ENCODE measurements around the gene RNF144A.
"Not testable (repeated sequence)": the region's sequence is repeated elsewhere in the genome, so short reads cannot be mapped to it uniquely, and the experiment has no call there.

Gene RNF144A

GRCh38 chr2:6885551-6885950 is 31.7 kb upstream of the RNF144A start:
- no peaks in the 10 kb centered on the region for H3K27me3 ChIP-seq (ENCODE audit: control insufficient read depth, insufficient read depth, low read length)
- H3K4me3 ChIP-seq (ENCODE audit: low read length) = no peak overlapping the region
- H3K36me3 ChIP-seq (ENCODE audit: control insufficient read depth, insufficient read depth, low read length) = no peaks in the 10 kb centered on the region
- H3K9me3 ChIP-seq (ENCODE audit: control insufficient read depth, low read length) = no peaks in the 10 kb centered on the region
- no peak overlapping the region for H3K9ac ChIP-seq (ENCODE audit: low read length)
- no peaks in the 10 kb centered on the region for H3K4me1 ChIP-seq (ENCODE audit: control insufficient read depth, insufficient read depth, low read length)

- Histone ChIP-seq H3K27me3 (ENCODE audit: control insufficient read depth, insufficient read depth, low read length) (no peaks in the 10 kb centered on the region), H3K4me3 (ENCODE audit: low read length) (no peak overlapping the region), H3K36me3 (ENCODE audit: control insufficient read depth, insufficient read depth, low read length) (no peaks in the 10 kb centered on the region), H3K9ac (ENCODE audit: low read length) (no peak overlapping the region), H3K4me1 (ENCODE audit: control insufficient read depth, insufficient read depth, low read length) (no peaks in the 10 kb centered on the region), H3K9me3 (ENCODE audit: control insufficient read depth, low read length) (no peaks in the 10 kb centered on the region)
These were observed 31.2 kb upstream of the RNF144A start for GRCh38 chr2:6885968-6886367.

- Histone ChIP-seq H3K36me3 (ENCODE audit: control insufficient read depth, insufficient read depth, low read length) (no peaks in the 10 kb centered on the region), H3K9me3 (ENCODE audit: control insufficient read depth, low read length) (no peaks in the 10 kb centered on the region), H3K4me1 (ENCODE audit: control insufficient read depth, insufficient read depth, low read length) (no peaks in the 10 kb centered on the region), H3K4me3 (ENCODE audit: low read length) (no peak overlapping the region), H3K9ac (ENCODE audit: low read length) (no peak overlapping the region), H3K27me3 (ENCODE audit: control insufficient read depth, insufficient read depth, low read length) (no peaks in the 10 kb centered on the region)
These were observed 29.4 kb upstream of the RNF144A start for GRCh38 chr2:6887751-6888192.

- Histone ChIP-seq H3K4me1 (ENCODE audit: control insufficient read depth, insufficient read depth, low read length) (no peaks in the 10 kb centered on the region), H3K4me3 (ENCODE audit: low read length) (no peak overlapping the region), H3K27me3 (ENCODE audit: control insufficient read depth, insufficient read depth, low read length) (no peaks in the 10 kb centered on the region), H3K9ac (ENCODE audit: low read length) (no peak overlapping the region), H3K9me3 (ENCODE audit: control insufficient read depth, low read length) (no peaks in the 10 kb centered on the region), H3K36me3 (ENCODE audit: control insufficient read depth, insufficient read depth, low read length) (no peaks in the 10 kb centered on the region)
These were observed 28.5 kb upstream of the RNF144A start for GRCh38 chr2:6888724-6889123.

GRCh38 chr2:6893876-6894482 is 23.2 kb upstream of the RNF144A start:
- Histone ChIP-seq H3K36me3 (ENCODE audit: control insufficient read depth, insufficient read depth, low read length) (no peaks in the 10 kb centered on the region), H3K4me3 (ENCODE audit: low read length) (no peak overlapping the region), H3K27me3 (ENCODE audit: control insufficient read depth, insufficient read depth, low read length) (no peaks in the 10 kb centered on the region), H3K4me1 (ENCODE audit: control insufficient read depth, insufficient read depth, low read length) (no peaks in the 10 kb centered on the region), H3K9ac (ENCODE audit: low read length) (no peak overlapping the region), H3K9me3 (ENCODE audit: control insufficient read depth, low read length) (no peaks in the 10 kb centered on the region)

GRCh38 chr2:6896930-6897759 is 20.1 kb upstream of the RNF144A start:
- Histone ChIP-seq H3K36me3 (ENCODE audit: control insufficient read depth, insufficient read depth, low read length) (no peaks in the 10 kb centered on the region), H3K27me3 (ENCODE audit: control insufficient read depth, insufficient read depth, low read length) (no peaks in the 10 kb centered on the region), H3K4me1 (ENCODE audit: control insufficient read depth, insufficient read depth, low read length) (no peaks in the 10 kb centered on the region), H3K4me3 (ENCODE audit: low read length) (no peak overlapping the region), H3K9me3 (ENCODE audit: control insufficient read depth, low read length) (no peaks in the 10 kb centered on the region), H3K9ac (ENCODE audit: low read length) (no peak overlapping the region)

- H3K27me3 ChIP-seq (ENCODE audit: control insufficient read depth, insufficient read depth, low read length); H3K36me3 ChIP-seq (ENCODE audit: control insufficient read depth, insufficient read depth, low read length); H3K4me3 ChIP-seq (ENCODE audit: low read length); H3K9ac ChIP-seq (ENCODE audit: low read length); H3K9me3 ChIP-seq (ENCODE audit: control insufficient read depth, low read length); H3K4me1 ChIP-seq (ENCODE audit: control insufficient read depth, insufficient read depth, low read length): not testable (repeated sequence)
These were observed 14.6 kb upstream of the RNF144A start for GRCh38 chr2:6902581-6902980.

- Histone ChIP-seq H3K36me3 (ENCODE audit: control insufficient read depth, insufficient read depth, low read length) (no peaks in the 10 kb centered on the region), H3K27me3 (ENCODE audit: control insufficient read depth, insufficient read depth, low read length) (no peaks in the 10 kb centered on the region), H3K4me3 (ENCODE audit: low read length) (no peak overlapping the region), H3K9me3 (ENCODE audit: control insufficient read depth, low read length) (no peaks in the 10 kb centered on the region), H3K9ac (ENCODE audit: low read length) (no peak overlapping the region), H3K4me1 (ENCODE audit: control insufficient read depth, insufficient read depth, low read length) (no peaks in the 10 kb centered on the region)
These were observed 11.5 kb upstream of the RNF144A start for GRCh38 chr2:6905668-6906067.

- Histone ChIP-seq H3K36me3 (ENCODE audit: control insufficient read depth, insufficient read depth, low read length) (no peaks in the 10 kb centered on the region), H3K9ac (ENCODE audit: low read length) (no peak overlapping the region), H3K9me3 (ENCODE audit: control insufficient read depth, low read length) (no peaks in the 10 kb centered on the region), H3K4me1 (ENCODE audit: control insufficient read depth, insufficient read depth, low read length) (no peaks in the 10 kb centered on the region), H3K27me3 (ENCODE audit: control insufficient read depth, insufficient read depth, low read length) (peaks cover 4% of the 10 kb centered on the region), H3K4me3 (ENCODE audit: low read length) (no peak overlapping the region)
These were observed 11.0 kb upstream of the RNF144A start for GRCh38 chr2:6906165-6906741.

- H3K36me3 ChIP-seq (ENCODE audit: control insufficient read depth, insufficient read depth, low read length) = no peaks in the 10 kb centered on the region
- H3K9ac ChIP-seq (ENCODE audit: low read length) = no peak overlapping the region
- H3K9me3 ChIP-seq (ENCODE audit: control insufficient read depth, low read length) = no peaks in the 10 kb centered on the region
- peaks cover 5% of the 10 kb centered on the region for H3K27me3 ChIP-seq (ENCODE audit: control insufficient read depth, insufficient read depth, low read length)
- H3K4me3 ChIP-seq (ENCODE audit: low read length) = no peak overlapping the region
- no peaks in the 10 kb centered on the region for H3K4me1 ChIP-seq (ENCODE audit: control insufficient read depth, insufficient read depth, low read length)
These were observed 8.9 kb upstream of the RNF144A start for GRCh38 chr2:6908291-6908690.

- H3K9me3 ChIP-seq (ENCODE audit: control insufficient read depth, low read length) = no peaks in the 10 kb centered on the region
- H3K4me3 ChIP-seq (ENCODE audit: low read length) = no peak overlapping the region
- no peaks in the 10 kb centered on the region for H3K4me1 ChIP-seq (ENCODE audit: control insufficient read depth, insufficient read depth, low read length)
- no peaks in the 10 kb centered on the region for H3K36me3 ChIP-seq (ENCODE audit: control insufficient read depth, insufficient read depth, low read length)
- peaks cover 5% of the 10 kb centered on the region for H3K27me3 ChIP-seq (ENCODE audit: control insufficient read depth, insufficient read depth, low read length)
- H3K9ac ChIP-seq (ENCODE audit: low read length) = no peak overlapping the region
These were observed 7.5 kb upstream of the RNF144A start for GRCh38 chr2:6909431-6910385.

Data from mucosa of stomach (tissue), 1 donor.